ENCODE data around the gene PRKN.

GRCh38 chr6:162343198-162343935, 384.2 kb downstream of the PRKN start:
- TF ChIP-seq CTCF (IDR thresholded peaks at IDR 0.05; ENCODE audit: extremely low read depth in 1 of 2, insufficient read depth in 1 of 2, low read depth in 1 of 2, low read length in 2 of 2) (no peak), EZH2 (IDR thresholded peaks at IDR 0.05; ENCODE audit: borderline replicate concordance, low read depth, low read length, severe bottlenecking) (no peak)

All from endothelial cell of umbilical vein (primary cell).